GOT3 (cell line): ENCODE measurements around the gene KIFC3.
"Not testable (repeated sequence)": the region's sequence is repeated elsewhere in the genome, so short reads cannot be mapped to it uniquely, and the experiment has no call there.

ENCODE experiments used
- DNase-seq: peaks from one replicate; lab custom pipeline; 2025; ENCODE audit warnings: mixed read lengths; lab: John Stamatoyannopoulos, UW

KIFC3 gene, protein sequence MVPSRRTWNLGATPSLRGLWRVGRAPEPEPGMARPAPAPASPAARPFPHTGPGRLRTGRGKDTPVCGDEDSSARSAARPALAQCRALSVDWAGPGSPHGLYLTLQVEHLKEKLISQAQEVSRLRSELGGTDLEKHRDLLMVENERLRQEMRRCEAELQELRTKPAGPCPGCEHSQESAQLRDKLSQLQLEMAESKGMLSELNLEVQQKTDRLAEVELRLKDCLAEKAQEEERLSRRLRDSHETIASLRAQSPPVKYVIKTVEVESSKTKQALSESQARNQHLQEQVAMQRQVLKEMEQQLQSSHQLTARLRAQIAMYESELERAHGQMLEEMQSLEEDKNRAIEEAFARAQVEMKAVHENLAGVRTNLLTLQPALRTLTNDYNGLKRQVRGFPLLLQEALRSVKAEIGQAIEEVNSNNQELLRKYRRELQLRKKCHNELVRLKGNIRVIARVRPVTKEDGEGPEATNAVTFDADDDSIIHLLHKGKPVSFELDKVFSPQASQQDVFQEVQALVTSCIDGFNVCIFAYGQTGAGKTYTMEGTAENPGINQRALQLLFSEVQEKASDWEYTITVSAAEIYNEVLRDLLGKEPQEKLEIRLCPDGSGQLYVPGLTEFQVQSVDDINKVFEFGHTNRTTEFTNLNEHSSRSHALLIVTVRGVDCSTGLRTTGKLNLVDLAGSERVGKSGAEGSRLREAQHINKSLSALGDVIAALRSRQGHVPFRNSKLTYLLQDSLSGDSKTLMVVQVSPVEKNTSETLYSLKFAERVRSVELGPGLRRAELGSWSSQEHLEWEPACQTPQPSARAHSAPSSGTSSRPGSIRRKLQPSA

DNA sequence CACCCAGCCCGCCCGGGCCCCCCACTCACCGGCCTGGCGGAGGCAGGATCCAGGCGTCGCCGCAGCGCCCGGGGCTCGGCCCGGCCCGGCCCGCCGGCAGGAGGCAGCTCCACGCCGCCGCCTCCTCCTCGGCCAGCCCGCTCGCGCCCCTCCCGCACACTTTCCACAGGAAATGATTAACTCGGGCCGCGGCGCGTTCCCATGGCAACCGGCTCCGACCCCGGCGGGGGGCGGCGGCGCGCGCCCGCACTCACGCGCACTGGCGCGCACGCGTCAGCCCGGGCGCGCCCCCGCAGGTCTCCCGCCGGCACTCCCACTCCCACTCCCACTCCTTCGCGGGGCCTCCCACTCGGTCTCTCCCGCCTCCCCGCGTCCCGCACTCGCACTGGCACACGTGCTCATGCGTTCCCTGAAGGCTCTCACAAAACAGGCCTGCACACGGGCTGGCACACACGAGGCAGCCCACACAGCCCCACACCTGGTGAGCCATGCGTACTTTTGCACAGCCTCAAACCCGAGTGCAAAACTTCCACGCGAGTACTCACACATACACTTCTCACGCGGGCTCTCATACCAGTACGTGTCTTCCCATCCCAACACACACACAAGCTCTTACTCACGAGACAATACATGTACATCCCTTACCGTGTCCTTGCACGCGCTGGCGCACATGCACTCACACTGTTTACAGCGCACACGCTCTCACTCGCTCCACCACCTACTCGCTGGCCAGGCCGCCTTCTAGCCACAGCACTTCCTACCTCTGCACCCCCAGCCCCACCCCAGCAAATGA, at the start of gene KIFC3:
Gene KIFC3, minus strand, starts transcription at position 151 of the 793 bp plus-strand sequence. CDS start 4,248 bp downstream, outside the sequence.
- peak; percentile 50 for DNase-seq

DNA sequence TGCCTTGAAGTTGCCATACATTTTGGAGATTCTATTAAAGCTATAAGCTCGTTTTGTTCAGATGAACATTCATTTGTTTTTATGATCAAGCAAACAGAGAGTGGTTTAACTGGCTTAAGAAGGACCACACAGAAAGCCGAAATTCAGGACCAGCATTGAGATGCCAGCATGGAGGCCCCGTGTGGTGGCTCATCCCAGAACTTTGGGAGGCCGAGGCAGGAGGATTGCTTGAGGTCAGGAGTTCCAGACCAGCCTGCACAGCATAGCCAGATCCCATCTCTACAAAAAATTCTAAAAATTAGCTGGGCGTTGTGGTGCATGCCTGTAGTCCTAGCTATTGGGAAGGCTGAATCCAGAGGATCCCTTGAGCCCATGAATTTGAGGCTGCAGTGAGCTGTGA, 45.9 kb upstream of the KIFC3 start:
- DNase-seq = no peak

DNA sequence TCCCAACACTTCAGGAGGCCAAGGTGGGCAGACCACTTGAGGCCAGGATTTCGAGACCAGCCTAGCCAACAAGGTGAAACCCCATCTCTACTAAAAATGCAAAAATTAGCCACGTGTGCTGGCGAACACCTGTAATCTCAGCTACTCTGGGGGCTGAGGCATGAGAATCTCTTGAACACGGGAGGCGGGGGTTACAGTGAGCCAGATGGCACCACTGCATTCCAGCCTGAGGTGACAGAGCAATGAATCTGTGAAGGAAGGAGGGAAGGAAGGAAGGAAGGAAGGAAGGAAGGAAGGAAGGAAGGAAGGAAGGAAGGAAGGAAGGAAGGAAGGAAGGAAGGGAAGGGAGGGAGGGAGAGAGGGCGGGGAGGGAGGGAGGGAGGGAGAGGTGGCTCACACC, 44.6 kb upstream of the KIFC3 start:
- not testable (repeated sequence) for DNase-seq

DNA sequence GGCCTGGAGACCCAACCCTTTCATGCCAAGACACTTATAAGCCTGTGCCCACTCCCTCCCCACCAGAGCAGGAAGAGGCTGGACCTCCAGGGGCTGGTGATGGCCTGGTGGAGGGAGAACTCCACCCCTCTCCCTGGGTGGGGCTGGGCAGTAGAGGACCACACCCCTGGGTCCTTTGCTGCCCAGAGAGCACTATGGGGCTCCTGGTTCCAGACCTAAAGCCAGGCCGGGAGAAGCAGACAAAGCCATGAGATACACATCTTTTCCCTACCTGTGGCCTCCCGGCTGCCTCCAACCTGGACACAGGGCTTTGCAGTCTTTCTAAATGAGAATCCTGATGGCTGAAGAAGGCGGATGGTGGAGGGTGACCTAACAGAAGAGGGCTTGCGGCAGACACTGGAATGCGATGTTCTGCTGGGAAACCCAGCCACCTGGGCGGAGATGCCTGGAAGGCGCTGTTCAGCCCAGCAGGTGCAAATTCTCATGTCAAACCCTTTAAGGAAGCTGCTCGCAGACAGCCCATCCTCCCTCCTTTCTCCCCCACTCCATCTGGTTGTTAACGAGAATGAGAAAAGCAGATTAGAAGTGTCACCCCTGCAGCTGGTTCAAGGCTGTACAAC, 43.9 kb upstream of the KIFC3 start:
- DNase-seq = no peak

DNA sequence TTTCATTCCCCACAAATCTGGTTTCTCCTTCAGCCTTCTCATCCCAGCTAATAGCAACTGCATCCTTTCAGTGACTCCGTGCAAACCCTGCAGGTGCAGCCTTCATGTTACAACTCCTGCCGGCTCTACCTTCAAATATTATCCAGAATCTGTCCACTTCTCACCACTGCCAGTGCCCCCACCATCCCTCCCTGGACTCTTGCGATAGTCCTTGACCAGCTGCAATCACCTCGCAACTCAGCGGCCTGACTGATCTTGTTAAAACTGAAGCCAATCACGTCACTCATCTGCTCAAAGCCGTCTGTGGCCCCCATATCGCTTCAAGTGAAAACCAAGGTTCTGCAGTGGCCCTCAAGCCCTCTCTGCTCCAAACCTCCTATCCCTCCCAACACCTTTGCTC, 42.8 kb upstream of the KIFC3 start:
- no peak for DNase-seq

DNA sequence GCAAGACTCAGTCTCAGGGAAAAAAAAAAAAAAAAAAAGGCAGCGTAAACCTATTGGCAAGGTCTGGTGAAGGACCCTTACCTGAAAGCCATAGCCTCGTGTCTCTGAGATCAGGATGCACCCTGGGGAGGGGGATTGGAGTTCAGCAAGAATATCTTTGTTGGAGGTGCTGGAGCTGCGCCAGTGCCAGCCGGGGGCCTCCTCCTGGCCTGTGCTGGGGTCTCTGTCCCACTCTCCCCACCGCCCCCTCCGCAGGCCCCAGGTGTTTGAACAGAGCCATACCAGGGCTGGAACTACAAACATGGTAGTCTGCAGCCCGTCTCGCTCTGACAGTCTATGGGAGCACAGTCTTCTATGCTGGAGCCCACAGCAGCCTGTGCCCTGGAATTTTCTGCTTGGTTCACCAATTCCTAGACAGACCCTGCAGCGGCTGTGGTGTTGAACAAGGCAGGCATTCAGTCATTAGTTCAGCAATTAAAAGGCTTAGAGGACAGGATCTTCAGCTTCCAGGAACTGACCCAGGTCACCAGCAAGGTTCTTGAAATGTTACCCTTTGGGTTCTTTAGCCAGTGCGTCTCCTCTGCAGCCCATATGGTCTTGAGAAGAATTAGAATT, 42.2 kb upstream of the KIFC3 start:
- DNase-seq = no peak

DNA sequence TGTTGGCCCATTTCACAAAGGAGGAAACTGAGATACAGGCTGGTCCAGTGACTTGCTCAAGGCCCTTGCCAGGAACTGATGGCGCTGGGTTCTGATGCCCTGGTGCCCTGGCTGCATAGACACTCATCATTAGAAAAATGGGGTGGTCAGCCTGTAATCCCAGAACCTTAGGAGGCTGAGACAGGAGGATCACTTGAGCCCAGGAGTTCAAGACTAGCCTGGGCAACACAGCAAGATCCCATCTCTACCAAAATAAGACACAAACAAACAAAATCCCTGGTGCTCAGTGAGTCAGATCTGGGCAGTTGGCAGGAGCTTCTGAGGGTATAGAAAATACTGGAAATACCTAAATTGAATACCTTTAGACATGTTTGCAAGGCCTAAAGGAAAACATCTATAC, 41.1 kb upstream of the KIFC3 start:
- DNase-seq = no peak

DNA sequence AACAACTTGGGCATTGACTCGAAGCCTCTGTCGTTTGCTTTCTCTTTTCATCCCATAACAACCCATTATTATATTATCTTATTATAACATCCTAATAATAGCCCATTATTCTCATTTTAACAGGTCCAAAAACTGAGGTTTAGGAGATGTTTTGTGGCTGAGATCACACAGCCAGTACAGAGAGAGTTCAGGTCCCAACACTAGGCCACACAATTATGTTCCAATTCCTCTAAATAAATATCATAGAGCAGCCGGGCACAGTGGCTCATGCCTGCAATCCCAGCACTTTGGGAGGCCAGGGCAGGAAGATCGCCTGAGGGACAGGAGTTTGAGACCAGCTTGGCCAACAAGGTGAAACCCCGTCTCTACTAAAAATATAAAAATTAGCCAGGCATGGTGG, 40.3 kb upstream of the KIFC3 start:
- DNase-seq = no peak

DNA sequence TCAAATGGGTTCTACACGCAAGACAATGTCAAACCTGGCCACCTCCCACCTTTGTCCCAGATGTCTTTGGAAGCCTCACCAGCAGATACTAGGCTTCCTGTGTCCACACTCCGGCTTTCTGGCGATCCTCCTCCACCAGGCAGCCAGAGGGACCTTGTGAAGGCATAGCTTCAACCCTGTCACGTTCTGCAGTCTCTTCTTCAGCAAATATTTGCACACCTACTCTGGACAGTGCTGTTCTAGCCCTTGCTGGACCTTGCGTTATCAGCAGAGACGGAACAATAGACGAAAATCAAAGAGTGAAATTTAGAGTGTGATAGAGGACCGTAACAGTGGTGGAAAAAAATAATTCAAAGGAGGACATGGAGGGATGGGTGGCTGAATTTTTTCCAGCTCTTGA, 38.5 kb upstream of the KIFC3 start:
- DNase-seq = no peak

DNA sequence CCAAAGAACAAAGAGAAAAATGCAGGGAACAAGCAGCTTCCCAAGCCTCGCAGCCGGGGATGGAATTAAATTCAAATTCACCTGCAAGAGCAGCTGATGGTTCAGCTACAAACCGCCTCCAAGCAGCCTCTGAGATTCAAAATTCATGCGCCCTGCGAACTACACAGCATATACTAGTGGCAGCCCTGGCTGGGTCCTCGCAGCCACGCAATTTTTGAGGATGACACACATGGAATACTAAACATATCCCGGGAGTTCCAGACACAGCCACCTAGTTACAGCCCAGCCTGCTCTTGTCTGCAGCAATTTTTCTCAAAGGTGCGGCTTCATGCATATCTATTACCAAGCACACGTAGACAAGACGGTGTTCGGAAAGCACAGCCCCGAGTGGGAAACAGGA, 35.9 kb upstream of the KIFC3 start:
- DNase-seq = no peak

DNA sequence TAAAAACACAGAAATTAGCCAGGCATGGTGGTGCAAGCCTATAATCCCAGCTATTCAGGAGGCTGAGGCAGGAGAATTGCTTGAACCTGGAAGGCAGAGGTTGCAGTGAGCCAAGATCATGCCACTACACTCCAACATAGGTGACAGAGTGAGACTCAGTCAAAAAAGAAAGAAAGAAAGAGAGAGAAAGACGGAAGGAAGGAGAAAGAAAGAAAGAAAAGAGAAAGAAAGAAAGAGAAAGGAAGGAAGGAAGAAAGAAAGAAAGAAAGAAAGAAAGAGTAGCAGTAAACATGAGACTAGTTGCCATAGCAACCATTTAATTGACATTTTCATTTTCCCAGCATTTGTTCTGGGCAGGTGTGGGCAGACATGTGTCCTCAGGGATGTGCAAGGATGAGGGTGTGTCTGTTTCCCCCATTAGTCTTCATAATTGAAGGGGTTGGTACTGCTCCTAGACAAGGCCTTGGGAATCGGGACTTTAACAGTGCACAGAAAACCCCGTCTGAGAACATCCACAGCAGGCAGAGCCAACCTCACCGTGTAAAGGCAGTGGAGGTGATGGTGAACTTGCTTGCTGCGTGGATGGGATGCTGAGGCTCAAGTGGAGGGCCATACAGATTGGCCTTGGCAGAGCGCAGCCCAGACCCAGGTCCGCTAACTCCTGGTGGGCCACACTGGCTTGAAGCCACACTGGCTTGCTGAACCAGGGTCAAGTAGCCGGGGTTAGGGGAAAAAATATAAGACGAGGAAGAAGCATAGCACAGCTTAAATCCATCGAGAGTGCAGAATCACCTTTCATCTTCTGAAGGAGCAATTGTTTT, 35.2 kb upstream of the KIFC3 start:
- no peak for DNase-seq

DNA sequence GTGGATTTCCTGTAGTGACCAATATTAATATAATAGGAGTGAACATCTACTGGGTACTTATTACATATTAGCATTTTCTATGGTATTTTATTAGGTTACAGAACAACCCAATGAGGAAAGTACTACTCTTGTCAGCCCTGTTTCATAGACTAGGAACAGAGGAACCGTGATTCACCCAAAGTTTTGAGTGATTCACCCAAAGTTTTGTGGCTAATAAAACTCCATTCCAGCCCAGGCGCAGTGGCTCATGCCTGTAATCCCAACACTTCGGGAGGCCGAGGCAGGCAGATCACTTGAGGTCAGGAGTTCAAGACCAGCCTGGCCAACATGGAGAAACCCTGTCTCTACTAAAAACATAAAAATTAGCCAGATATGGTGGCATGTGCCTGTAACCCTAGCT, 33.1 kb upstream of the KIFC3 start:
- DNase-seq = not testable (repeated sequence)

DNA sequence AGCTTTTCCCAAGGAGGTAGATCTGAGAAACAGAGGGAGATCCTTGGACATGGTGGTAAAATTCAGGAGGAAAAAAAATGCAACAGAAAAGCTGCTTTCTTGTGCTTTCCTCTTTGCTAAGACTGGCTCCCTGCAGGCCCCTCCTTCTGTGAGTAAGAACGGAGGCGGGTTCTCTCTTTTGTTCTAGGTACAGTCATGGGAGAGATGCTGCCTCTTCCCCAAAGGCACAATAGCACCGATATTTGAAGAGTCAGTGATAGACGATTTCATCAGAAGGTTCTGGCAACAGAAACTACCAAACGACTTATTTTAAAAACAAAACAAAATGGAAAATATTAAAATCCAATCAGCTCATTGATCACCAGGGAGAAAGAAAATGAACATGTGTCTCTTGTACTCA, 32.6 kb upstream of the KIFC3 start:
- DNase-seq = no peak

DNA sequence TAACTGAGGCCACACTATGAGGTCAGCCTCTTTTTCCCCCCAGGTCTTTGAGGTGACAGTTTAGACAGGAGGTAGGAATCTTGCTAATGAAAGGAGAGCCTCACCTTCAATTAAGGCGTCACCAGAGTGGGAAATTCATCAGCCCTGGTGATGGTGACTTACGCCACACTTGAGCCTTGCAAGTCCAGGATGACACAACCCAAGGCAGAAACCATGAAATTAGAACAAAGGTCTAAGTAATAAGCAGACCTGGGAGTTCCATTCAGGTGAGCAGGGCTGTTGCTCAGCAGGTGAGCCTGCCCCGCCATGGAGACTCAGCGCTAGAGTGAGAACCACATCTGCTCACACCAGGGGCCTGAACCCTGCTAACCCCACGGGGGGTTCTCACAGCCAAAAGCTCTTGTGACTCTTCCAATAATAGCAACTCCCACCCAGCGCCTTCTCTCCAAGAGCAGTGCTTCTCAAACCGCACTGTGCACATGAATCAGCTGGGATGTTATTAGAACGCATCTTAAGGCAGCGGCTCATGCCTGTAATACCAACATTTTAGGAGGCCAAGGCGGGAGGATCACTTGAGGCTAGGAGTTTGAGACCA, 28.7 kb upstream of the KIFC3 start:
- DNase-seq = no peak

DNA sequence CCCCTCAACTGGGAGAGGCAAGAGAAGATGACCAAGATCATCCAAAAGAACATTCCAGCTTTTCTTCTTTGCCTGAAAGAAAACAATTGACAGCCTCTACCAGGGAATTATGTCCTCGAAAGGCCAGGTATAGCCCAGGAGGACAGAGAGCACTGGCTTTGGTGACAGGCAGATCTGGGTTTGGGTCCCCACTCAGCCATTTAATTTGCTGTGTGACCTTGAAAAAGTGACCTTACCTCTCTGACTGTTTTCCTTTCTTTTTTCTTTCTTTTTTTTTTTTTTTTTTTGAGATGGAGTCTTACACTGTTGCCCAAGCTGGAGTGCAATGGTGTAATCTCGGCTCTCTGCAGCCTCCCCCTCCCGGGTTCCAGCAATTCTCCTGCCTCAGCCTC, 27.7 kb upstream of the KIFC3 start:
- no peak for DNase-seq

DNA sequence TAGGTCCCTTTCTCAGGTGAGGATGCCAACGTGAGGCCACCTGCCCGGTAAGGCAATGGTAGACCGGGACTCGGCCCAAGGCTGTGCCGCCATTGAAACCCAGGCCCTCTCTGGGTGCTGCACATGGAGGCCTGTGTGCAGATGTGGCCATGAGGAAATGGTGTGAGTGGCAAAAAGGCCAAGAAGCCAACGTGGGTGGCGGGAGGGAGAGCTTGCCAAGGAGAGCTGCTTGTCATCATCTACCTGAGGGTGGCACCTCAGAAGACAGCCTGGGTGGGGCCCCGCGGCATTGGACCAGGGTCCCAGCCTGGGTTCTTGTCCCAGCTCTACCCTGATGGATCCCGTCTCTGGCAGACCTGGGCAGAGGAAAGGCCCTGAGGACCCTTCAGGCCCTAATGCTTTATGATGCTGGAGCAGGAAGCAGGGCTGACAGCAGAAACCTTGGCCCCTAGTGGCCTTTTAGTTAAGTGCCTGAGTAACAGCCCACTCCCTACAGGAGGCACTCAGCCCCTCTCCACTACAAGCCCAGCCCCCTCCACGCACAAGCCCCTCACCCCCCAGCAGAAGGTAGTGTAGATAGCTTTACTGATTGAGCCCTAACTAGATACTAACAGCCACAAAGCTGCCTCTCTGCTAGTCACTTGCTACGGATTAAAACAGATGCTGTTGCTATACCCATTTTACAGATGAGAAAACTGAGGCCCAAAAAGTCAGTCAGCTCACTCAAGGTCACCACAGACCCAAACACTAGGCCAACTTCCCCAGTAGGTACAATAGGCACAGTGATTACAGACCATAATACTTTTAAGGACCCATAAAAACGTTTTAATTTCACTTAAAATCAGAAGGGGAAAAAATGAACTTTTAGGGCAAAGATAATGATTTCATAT, 26.2 kb upstream of the KIFC3 start:
- no peak for DNase-seq

DNA sequence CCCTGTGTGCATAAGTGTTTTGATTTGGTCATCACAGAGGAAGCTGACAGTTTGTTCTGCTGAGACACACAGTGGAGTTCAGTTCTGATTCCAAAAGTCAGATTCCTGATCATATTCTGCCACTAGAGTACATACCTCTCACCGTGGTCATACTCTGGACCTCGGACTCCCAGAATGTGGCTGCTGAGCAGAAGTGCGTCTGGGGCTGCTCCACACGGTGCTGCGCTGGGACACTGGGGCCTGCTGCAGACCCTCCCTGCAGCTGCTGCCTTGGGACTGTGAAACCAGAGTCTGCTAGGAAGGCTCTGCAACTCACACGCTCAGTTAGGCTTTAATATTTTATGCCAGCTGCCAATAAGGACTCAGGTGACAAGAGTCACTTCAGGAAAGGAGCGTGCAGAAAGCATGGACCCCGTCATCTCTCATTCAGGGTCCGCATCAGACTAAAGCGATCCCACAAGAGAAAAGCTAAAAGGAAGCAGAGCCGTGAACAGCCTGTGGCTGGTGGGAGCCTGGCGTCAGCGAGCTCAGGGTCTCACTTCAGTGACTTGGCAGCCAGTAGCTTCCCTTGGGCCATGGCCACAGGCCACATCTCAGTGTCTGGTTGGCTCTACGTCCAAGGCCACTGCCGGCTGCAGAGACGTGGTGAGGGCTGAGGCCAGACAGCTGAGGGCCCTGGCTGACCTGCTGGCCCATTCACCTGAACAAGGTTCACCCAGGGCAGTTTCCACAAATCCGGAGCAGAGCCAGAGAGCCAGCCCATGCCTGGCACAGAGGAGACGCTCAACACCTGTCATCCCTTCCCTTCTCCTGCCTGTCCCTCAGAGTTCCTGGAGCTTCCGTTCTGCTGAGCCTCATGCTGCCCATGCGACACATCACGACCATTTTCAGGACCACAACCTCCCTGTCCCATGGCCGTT, 24.7 kb upstream of the KIFC3 start:
- no peak for DNase-seq

DNA sequence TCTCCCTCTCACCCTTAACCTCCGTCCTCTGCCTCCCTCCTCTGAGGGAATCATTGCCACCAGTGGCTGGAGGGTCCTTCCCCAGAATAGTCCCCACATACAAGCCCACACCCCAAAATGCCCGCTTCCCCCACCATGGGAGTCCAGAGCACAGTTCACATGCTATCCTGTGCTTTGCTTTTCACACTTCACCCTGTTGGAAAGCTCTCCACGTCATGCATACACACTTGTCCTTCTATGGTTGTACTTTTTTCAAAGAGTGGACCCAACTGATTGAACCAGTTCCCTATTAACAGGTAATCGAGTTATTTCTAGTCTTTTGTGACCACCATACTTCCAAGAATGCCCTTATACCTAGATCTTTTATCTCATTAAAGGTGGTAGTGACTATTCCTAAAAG, 23.8 kb upstream of the KIFC3 start:
- DNase-seq = no peak
